Stimulated activated CD8-positive, alpha-beta memory T cell treated with anti-CD3 and anti-CD28 coated beads, Interleukin-15, amount 100 ng/mL, for 48 hours (primary cell): Measurements from ENCODE around the gene EPN3.
A peak's percentile ranks its signal among the peaks of the same experiment; 100 is the strongest.

ENCODE experiments used
- DNase-seq, 2 donors: peaks; one replicate each; pipeline ENCODE4 v3.0.0-alpha.2; 2020; ENCODE audit warnings: low read depth in 2 of 2

EPN3 gene

GRCh38 chr17:50511058-50511457 lies 21.5 kb upstream of the EPN3 start:
- peak in 1 of 2 donors; percentile 32 for DNase-seq

- no peak for DNase-seq
Measured at GRCh38 chr17:50513495-50513894, 19.0 kb upstream of the EPN3 start.

- DNase-seq = no peak
Measured at GRCh38 chr17:50514388-50514787, 18.1 kb upstream of the EPN3 start.

- DNase-seq = no peak
Measured at GRCh38 chr17:50514936-50515702, 17.4 kb upstream of the EPN3 start.

GRCh38 chr17:50517011-50517410 lies 15.5 kb upstream of the EPN3 start:
- no peak for DNase-seq

GRCh38 chr17:50517504-50518383 lies 14.8 kb upstream of the EPN3 start:
- no peak for DNase-seq

GRCh38 chr17:50518384-50519023 lies 14.0 kb upstream of the EPN3 start:
- no peak for DNase-seq

GRCh38 chr17:50519141-50519834 lies 13.2 kb upstream of the EPN3 start:
- no peak for DNase-seq

- no peak for DNase-seq
Measured at GRCh38 chr17:50520483-50520882, 12.1 kb upstream of the EPN3 start.

- no peak for DNase-seq
Measured at GRCh38 chr17:50521514-50521913, 11.0 kb upstream of the EPN3 start.

GRCh38 chr17:50522766-50523165 lies 9.8 kb upstream of the EPN3 start:
- no peak for DNase-seq

GRCh38 chr17:50523208-50523607 lies 9.3 kb upstream of the EPN3 start:
- DNase-seq = no peak

- no peak for DNase-seq
Measured at GRCh38 chr17:50524838-50525237, 7.7 kb upstream of the EPN3 start.

GRCh38 chr17:50527155-50527762 lies 5.3 kb upstream of the EPN3 start:
- DNase-seq = no peak

- no peak for DNase-seq
Measured at GRCh38 chr17:50527949-50528474, 4.5 kb upstream of the EPN3 start.

GRCh38 chr17:50529849-50530248 lies 2.7 kb upstream of the EPN3 start:
- DNase-seq = no peak

- no peak for DNase-seq
Measured at GRCh38 chr17:50531428-50532025, 1.0 kb upstream of the EPN3 start.

- DNase-seq = no peak
Measured at GRCh38 chr17:50533185-50533584, 650 bp downstream of the EPN3 start.

- no peak for DNase-seq
Measured at GRCh38 chr17:50533720-50534148, 1.2 kb downstream of the EPN3 start.

GRCh38 chr17:50534222-50534978 lies 1.9 kb downstream of the EPN3 start:
- peak; percentile 13 to 21 for DNase-seq
